HCT116 (cell line): ENCODE measurements around the gene GJB2. TPM values are rescaled to one million over a fixed set of nuclear protein-coding genes. Genes with fewer than 3 reads are reported as not detected.

Experiments
- ATAC-seq: fragments of 200-7000 bp; cut with Tn5 transposase; 2 replicates; pipeline ENCODE4 v1.9.1; 2020; ENCODE audit warnings: mild to moderate bottlenecking, moderate library complexity
- BruUV-seq: library from RNA; stranded (reverse); fragments of 400-500 nt; replicated peaks from 2 replicates; lab custom pipeline; 2021; lab: Mats Ljungman, UMichigan
- CTCF ChIA-PET: fragments of 300-600 bp; sonication (Branson Sonifier 250); formaldehyde crosslinking; loops from one replicate; lab custom pipeline; 2021; ENCODE audit warnings: antibody characterized with exemption; lab: Charles Lee
- POLR2A ChIA-PET: fragments of 300-600, 350-600 bp; sonication (Branson Sonifier 250); formaldehyde crosslinking; loops from one replicate; lab custom pipeline; 2021; ENCODE audit warnings: antibody characterized with exemption; lab: Charles Lee
- RAD21 ChIA-PET, 2 experiments: fragments of 300-600 bp; sonication (Branson Sonifier 250); formaldehyde crosslinking; loops; one replicate each; lab custom pipeline; 2023; ENCODE audit warnings: low total read pairs in 2 of 2; ENCODE audit not compliant: uncharacterized antibody in 2 of 2, unreplicated experiment in 2 of 2, low non-redundant PET in 1 of 2; lab: Charles Lee
- DNase-seq: peaks from one replicate; pipeline ENCODE4 v3.0.0-alpha.2; 2010; ENCODE audit warnings: low read depth, low spot score
- H2AFZ ChIP-seq: fragments of 200-600 bp; shearing (Covaris generic), sonication (generic); 2 replicates; pipeline ENCODE4 v1.6.1; 2017; ENCODE audit warnings: low read depth, mixed run types, mixed read lengths, antibody characterized with exemption, low read length; ENCODE audit not compliant: poor library complexity, severe bottlenecking
- H3K27ac ChIP-seq: 2 replicates; pipeline ENCODE4 v1.5.1; 2012; ENCODE audit warnings: low read depth, low read length
- H3K27me3 ChIP-seq: fragments of 200-600 bp; sonication (generic); 2 replicates; pipeline ENCODE4 v1.6.1; 2016; ENCODE audit warnings: mixed run types, low read length, mixed read lengths; ENCODE audit not compliant: insufficient read depth
- H3K36me3 ChIP-seq, 2 experiments: fragments of 200-500 bp in 1 of 2; fragments of 200-600 bp in 1 of 2; sonication (Bioruptor generic) in 1 of 2; sonication (generic) in 1 of 2; 2 replicates each; pipeline versions ENCODE4 v1.5.1 to v1.6.1; 2014 to 2016; ENCODE audit warnings: low read length in 2 of 2, inconsistent platforms in 1 of 2, mixed read lengths in 1 of 2, mixed run types in 1 of 2; ENCODE audit not compliant: insufficient read depth in 2 of 2, control insufficient read depth in 1 of 2
- H3K4me1 ChIP-seq, 2 experiments: fragments of 200-600 bp in 1 of 2; sonication (generic) in 1 of 2; 2 replicates each; pipeline versions ENCODE4 v1.5.1 to v1.6.1; 2012 to 2017; ENCODE audit warnings: low read length in 2 of 2, inconsistent platforms in 1 of 2, mild to moderate bottlenecking in 1 of 2, mixed read lengths in 1 of 2, mixed run types in 1 of 2, moderate library complexity in 1 of 2; ENCODE audit not compliant: insufficient read depth in 2 of 2, control insufficient read depth in 1 of 2
- H3K4me2 ChIP-seq: fragments of 200-600 bp; sonication (generic); 2 replicates; pipeline ENCODE4 v1.6.1; 2017; ENCODE audit warnings: mixed run types, low read length, mixed read lengths
- H3K4me3 ChIP-seq, 2 experiments: fragments of 200-600 bp in 1 of 2; sonication (generic) in 1 of 2; replicated peaks in 1 of 2; 2 replicates each; pipeline ENCODE4 v1.5.1; 2011 to 2016; ENCODE audit warnings: low read length in 2 of 2, control low read depth in 1 of 2, low read depth in 1 of 2, mild to moderate bottlenecking in 1 of 2, mixed read lengths in 1 of 2, mixed run types in 1 of 2
- H3K79me2 ChIP-seq: fragments of 200-600 bp; sonication (generic); 2 replicates; pipeline ENCODE4 v1.6.1; 2017; ENCODE audit warnings: mild to moderate bottlenecking, mixed run types, low read length, moderate library complexity, mixed read lengths; ENCODE audit not compliant: insufficient read depth
- H3K9ac ChIP-seq: fragments of 200-600 bp; sonication (generic); 2 replicates; pipeline ENCODE4 v1.6.1; 2016; ENCODE audit warnings: low read length, mixed read lengths
- H3K9me2 ChIP-seq: fragments of 200-600 bp; sonication (generic), shearing (Covaris generic); 2 replicates; pipeline ENCODE4 v1.6.1; 2017; ENCODE audit warnings: mixed run types, mild to moderate bottlenecking, moderate library complexity; ENCODE audit not compliant: insufficient read depth
- H3K9me3 ChIP-seq, 2 experiments: fragments of 200-500 bp in 1 of 2; fragments of 200-600 bp in 1 of 2; sonication (Bioruptor generic) in 1 of 2; sonication (generic) in 1 of 2; 2 replicates each; pipeline ENCODE4 v1.6.1; 2014 to 2017; ENCODE audit warnings: low read length in 2 of 2, mixed read lengths in 2 of 2, inconsistent platforms in 1 of 2, low read depth in 1 of 2, mild to moderate bottlenecking in 1 of 2, mixed run types in 1 of 2, moderate library complexity in 1 of 2; ENCODE audit not compliant: control insufficient read depth in 1 of 2, insufficient read depth in 1 of 2
- H4K20me1 ChIP-seq: fragments of 200-600 bp; sonication (generic), shearing (Covaris generic); 2 replicates; pipeline ENCODE4 v1.6.1; 2017; ENCODE audit warnings: mixed run types, mild to moderate bottlenecking, moderate library complexity; ENCODE audit not compliant: insufficient read depth
- CEBPB ChIP-seq: IDR thresholded peaks from 2 replicates; pipeline ENCODE4 v1.6.1; 2012; ENCODE audit warnings: low read depth
- CTCF ChIP-seq, 3 experiments: fragments of 200-600 bp in 1 of 3; sonication (generic) in 1 of 3; IDR thresholded peaks in 2 of 3; conservative IDR thresholded peaks in 1 of 3; 2 replicates each; pipeline ENCODE4 v1.5.1; 2012 to 2017; ENCODE audit warnings: low read depth in 2 of 3, low read length in 2 of 3, antibody characterized with exemption in 1 of 3, borderline replicate concordance in 1 of 3, control low read depth in 1 of 3, mild to moderate bottlenecking in 1 of 3, mixed read lengths in 1 of 3, mixed run types in 1 of 3, moderate library complexity in 1 of 3; ENCODE audit not compliant: insufficient read depth in 1 of 3
- EGR1 ChIP-seq: IDR thresholded peaks from 2 replicates; pipeline ENCODE4 v1.6.1; 2012; ENCODE audit warnings: low read depth
- ELF1 ChIP-seq: IDR thresholded peaks from 2 replicates; pipeline ENCODE4 v1.6.1; 2012; ENCODE audit warnings: low read depth, borderline replicate concordance
- EZH2 ChIP-seq: fragments of 200-600 bp; sonication (generic); IDR thresholded peaks from 2 replicates; pipeline ENCODE4 v1.6.1; 2017; ENCODE audit warnings: antibody characterized with exemption, mixed run types
- FOSL1 ChIP-seq: IDR thresholded peaks from 2 replicates; pipeline ENCODE4 v1.6.1; 2012; ENCODE audit warnings: low read depth
- JUND ChIP-seq: IDR thresholded peaks from 2 replicates; pipeline ENCODE4 v1.6.1; 2012
- POLR2A ChIP-seq: IDR thresholded peaks from 2 replicates; pipeline ENCODE4 v1.7.0; 2011; ENCODE audit warnings: borderline replicate concordance; ENCODE audit not compliant: insufficient read depth, insufficient read length; ENCODE audit errors: extremely low read depth
- POLR2AphosphoS5 ChIP-seq: IDR thresholded peaks from 2 replicates; pipeline ENCODE4 v1.6.1; 2011; ENCODE audit warnings: mild to moderate bottlenecking, low read depth, low read length, moderate library complexity
- SIN3A ChIP-seq: IDR thresholded peaks from 2 replicates; pipeline ENCODE4 v1.6.1; 2012; ENCODE audit warnings: low read depth
- SP1 ChIP-seq: IDR thresholded peaks from 2 replicates; pipeline ENCODE4 v1.6.1; 2012; ENCODE audit warnings: low read depth
- SRF ChIP-seq: IDR thresholded peaks from 2 replicates; pipeline ENCODE4 v1.6.1; 2012; ENCODE audit warnings: low read depth
- YY1 ChIP-seq: IDR thresholded peaks from 2 replicates; pipeline ENCODE4 v1.6.1; 2011; ENCODE audit warnings: low read length, low read depth, moderate library complexity, mild to moderate bottlenecking; ENCODE audit not compliant: insufficient replicate concordance; ENCODE audit errors: extremely low read depth
- ZBTB33 ChIP-seq: IDR thresholded peaks from 2 replicates; pipeline ENCODE4 v1.6.1; 2011; ENCODE audit warnings: mild to moderate bottlenecking, low read length, moderate library complexity; ENCODE audit not compliant: insufficient replicate concordance; ENCODE audit errors: extremely low read depth
- ZFX ChIP-seq: fragments of 450-650 bp; IDR thresholded peaks from 2 replicates; pipeline ENCODE4 v1.6.1; 2017
- ZNF274 ChIP-seq: fragments of 200-500 bp; sonication (Bioruptor generic); IDR thresholded peaks from 2 replicates; pipeline ENCODE4 v1.6.1; 2014; ENCODE audit warnings: mild to moderate bottlenecking, low read depth, low read length, inconsistent platforms
- intact Hi-C: fragments of 100-400 bp; cut with micrococcal nuclease; formaldehyde crosslinking; loops from 2 replicates; pipeline ENCODE4 v1.10.0; 2022
- total RNA-seq: library from RNA; stranded (reverse); gene quantifications from one replicate; pipeline ENCODE4 v1.2.1, GENCODE V29; 2021; ENCODE audit not compliant: unreplicated experiment

The GJB2 gene
- total RNA-seq, 1 experiment from 2014 or later = 44.7 TPM

GRCh38 chr13:20175406-20175794 lies 17.3 kb downstream of the GJB2 start:
- DNase-seq = no peak
- no peak overlapping the region for H3K27ac ChIP-seq
- H3K4me2 ChIP-seq = peak overlapping the region; percentile 69
- ChIA-PET POLR2A (no interaction called here), CTCF (interaction anchor here (0.9 to 2.1 kb wide), 2 partner anchors 22 to 750 kb away, joined by 4 to 5 read pairs; no protein-coding TSS in a partner anchor), RAD21 (no interaction called here)
- H3K36me3 ChIP-seq = no peaks in the 10 kb centered on the region
- H3K4me1 ChIP-seq = peaks cover 15 to 28% of the 10 kb centered on the region in 2 experiments
- BruUV-seq = no TSS peak
- no peaks in the 10 kb centered on the region for H3K9me2 ChIP-seq
- ATAC-seq = no peak
- no peaks in the 10 kb centered on the region for H3K27me3 ChIP-seq
- H3K9me3 ChIP-seq = no peaks in the 10 kb centered on the region
- H3K9ac ChIP-seq = peak overlapping the region; percentile 13
- H3K4me3 ChIP-seq = peak overlapping the region in 1 of 2 experiments; percentile 29; a peak in 2 of 4 replicates
- no peaks in the 10 kb centered on the region for H4K20me1 ChIP-seq
- intact Hi-C loops = no loop called here
- no peaks in the 10 kb centered on the region for H3K79me2 ChIP-seq
- peak overlapping the region; percentile 79 for H2AFZ ChIP-seq
- no peak for TF ChIP-seq ZBTB33
- TF ChIP-seq ELF1 = no peak
- no peak for TF ChIP-seq SP1
- TF ChIP-seq POLR2A = no peak
- TF ChIP-seq FOSL1 = no peak
- TF ChIP-seq ZNF274 = no peak
- TF ChIP-seq, all 23 proteins: peak for 0

DNA sequence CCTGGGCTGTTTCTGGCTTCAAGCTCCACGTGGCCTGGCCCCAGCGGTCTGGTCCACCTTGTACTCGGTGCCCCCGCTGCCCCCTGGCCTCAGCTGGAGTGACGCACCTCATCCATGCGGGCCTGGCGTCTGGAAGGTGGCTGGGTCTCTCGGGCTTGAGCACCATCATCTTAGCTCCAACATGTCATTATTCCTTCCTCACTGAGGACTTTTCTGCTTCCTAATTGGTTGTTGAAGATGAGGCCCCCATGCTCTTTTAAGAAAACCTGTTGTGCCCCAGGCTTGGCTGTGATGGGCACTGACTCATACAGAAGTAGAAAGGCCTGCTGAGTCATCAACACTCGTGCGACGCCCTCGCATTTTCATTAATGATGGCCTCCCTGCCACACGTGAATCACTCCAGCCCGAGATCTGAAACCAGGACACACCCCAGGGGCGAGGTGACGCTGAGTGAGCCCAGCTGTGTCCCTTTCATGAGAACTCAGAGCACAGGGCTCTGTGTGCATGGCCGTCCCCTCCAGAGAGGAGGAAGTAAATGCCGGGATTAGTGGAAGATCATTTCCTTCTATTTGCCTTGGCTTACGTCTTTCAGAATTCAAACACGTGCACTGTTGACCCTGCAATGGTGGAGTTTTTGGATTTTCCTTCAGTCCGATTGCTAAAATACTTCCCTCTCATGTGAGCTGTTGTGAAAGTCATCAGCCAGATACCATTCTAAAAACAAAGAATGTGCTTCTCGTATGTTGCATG lies 17.9 kb downstream of the GJB2 start:
- intact Hi-C loops = no loop called here
- DNase-seq (peak; percentile 90), ATAC-seq (peak; percentile 95)
- H3K79me2 ChIP-seq = no peaks in the 10 kb centered on the region
- peak overlapping the region; percentile 79 for H2AFZ ChIP-seq
- no peaks in the 10 kb centered on the region for H3K9me2 ChIP-seq
- CTCF ChIA-PET = interaction anchor here (0.9 to 2.1 kb wide), 2 partner anchors 22 to 751 kb away, joined by 4 to 5 read pairs; no protein-coding TSS in a partner anchor
- H3K9me3 ChIP-seq = no peaks in the 10 kb centered on the region
- POLR2A ChIA-PET = no interaction called here
- peaks cover 15 to 28% of the 10 kb centered on the region in 2 experiments for H3K4me1 ChIP-seq
- H4K20me1 ChIP-seq = no peaks in the 10 kb centered on the region
- H3K27me3 ChIP-seq = no peaks in the 10 kb centered on the region
- no TSS peak for BruUV-seq
- no peak overlapping the region for H3K27ac ChIP-seq
- H3K9ac ChIP-seq = peak overlapping the region; percentile 13
- RAD21 ChIA-PET = no interaction called here
- no peaks in the 10 kb centered on the region for H3K36me3 ChIP-seq
- peak overlapping the region; percentile 69 for H3K4me2 ChIP-seq
- peak overlapping the region; percentile 12 to 29 for H3K4me3 ChIP-seq
- peak; percentile 95 for TF ChIP-seq EGR1
- TF ChIP-seq SIN3A = 0 out of 2 replicates have a peak, but pooled peaks have one; percentile 49
- TF ChIP-seq CEBPB = no peak; the same call in 1 of the 2 replicates
- TF ChIP-seq ZFX = no peak
- peak; percentile 91 for TF ChIP-seq JUND
- no peak for TF ChIP-seq POLR2A
- peak; percentile 55; the same call in 1 of the 2 replicates for TF ChIP-seq SRF
- no peak for TF ChIP-seq ZNF274
- TF ChIP-seq CTCF (IDR thresholded peaks at IDR 0.05 in 2 of 3, conservative IDR thresholded peaks at IDR 0.05 in 1 of 3; ENCODE audit: borderline replicate concordance in 1 of 3, insufficient read depth in 1 of 3, low read depth in 2 of 3, low read length in 2 of 3) = no peak
- peak; percentile 41; the same call in 1 of the 2 replicates for TF ChIP-seq POLR2AphosphoS5
- TF ChIP-seq SP1 = peak; percentile 78
- TF ChIP-seq EZH2 = no peak
- TF ChIP-seq YY1 = no peak
